Left lobe of liver (tissue), 2 donors: ENCODE results near the gene CAMTA1. TPM values are rescaled to one million over a fixed set of nuclear protein-coding genes. Genes with fewer than 3 reads are reported as not detected.

Source experiments
- ATAC-seq: fragments of 200-7000 bp; cut with Tn5 transposase; one replicate; pipeline ENCODE4 v1.9.1; 2020; ENCODE audit warnings: mild to moderate bottlenecking, moderate library complexity
- DNase-seq: peaks from one replicate; pipeline ENCODE4 v3.0.0-alpha.2; 2020; ENCODE audit warnings: low spot score
- total RNA-seq: library from RNA; stranded (reverse); gene quantifications from one replicate; pipeline ENCODE4 v1.2.1, GENCODE V29; 2021
- donor health status: DM: no; HTN: no; CAD: no; lungs with moderate emphysema.
- donor health status: DM: no; HTN: yes; CAD: no.

Gene CAMTA1
- total RNA-seq, 1 donor from 2014 or later = 33.6 TPM

- DNase-seq (no peak), ATAC-seq (no peak)
Observed at GRCh38 chr1:7551442-7551841, 766.2 kb downstream of the CAMTA1 start.

GRCh38 chr1:7552402-7552801 is 767.1 kb downstream of the CAMTA1 start:
- ATAC-seq (peak; percentile 90), DNase-seq (peak; percentile 67)

- no peak for DNase-seq
- no peak for ATAC-seq
Observed at GRCh38 chr1:7553042-7553690, 767.9 kb downstream of the CAMTA1 start.

GRCh38 chr1:7554385-7555235 is 769.4 kb downstream of the CAMTA1 start:
- ATAC-seq = no peak
- DNase-seq = no peak

- ATAC-seq = no peak
- DNase-seq = no peak
Observed at GRCh38 chr1:7555391-7556185, 770.3 kb downstream of the CAMTA1 start.

GRCh38 chr1:7557301-7557891 is 772.1 kb downstream of the CAMTA1 start:
- no peak for DNase-seq
- no peak for ATAC-seq

- DNase-seq = no peak
Observed at GRCh38 chr1:7558041-7558461, 772.8 kb downstream of the CAMTA1 start.

GRCh38 chr1:7558481-7558880 is 773.2 kb downstream of the CAMTA1 start:
- ATAC-seq (no peak), DNase-seq (no peak)

More at GRCh38 chr1:7558041-7558461, 772.8 kb downstream of the CAMTA1 start:
- no peak for ATAC-seq

GRCh38 chr1:7558921-7559869 is 773.9 kb downstream of the CAMTA1 start:
- ATAC-seq = no peak
- no peak for DNase-seq

- no peak for DNase-seq
- no peak for ATAC-seq
Observed at GRCh38 chr1:7560128-7560527, 774.9 kb downstream of the CAMTA1 start.

- no peak for ATAC-seq
- DNase-seq = no peak
Observed at GRCh38 chr1:7560601-7561181, 775.4 kb downstream of the CAMTA1 start.

- no peak for DNase-seq
- ATAC-seq = no peak
Observed at GRCh38 chr1:7561331-7561921, 776.2 kb downstream of the CAMTA1 start.

- ATAC-seq = peak; percentile 40
Observed at GRCh38 chr1:7561936-7562728, 776.9 kb downstream of the CAMTA1 start.

GRCh38 chr1:7562729-7563605 is 777.7 kb downstream of the CAMTA1 start:
- DNase-seq (no peak), ATAC-seq (no peak)

More at GRCh38 chr1:7561936-7562728, 776.9 kb downstream of the CAMTA1 start:
- no peak for DNase-seq

- DNase-seq (no peak), ATAC-seq (no peak)
Observed at GRCh38 chr1:7564137-7564536, 778.9 kb downstream of the CAMTA1 start.

GRCh38 chr1:7565099-7565750 is 780.0 kb downstream of the CAMTA1 start:
- DNase-seq = no peak
- ATAC-seq = no peak
